Left kidney (tissue), 1 donor: ENCODE data around the gene NEFH. TPM values are rescaled to one million over a fixed set of nuclear protein-coding genes. Genes with fewer than 3 reads are reported as not detected.

Experiments used
- polyA plus RNA-seq: library from polyadenylated mRNA; unstranded; fragments of 120-200 nt; gene quantifications from one replicate; pipeline ENCODE4 v1.2.1, GENCODE V29; 2013; ENCODE audit not compliant: insufficient read length

The NEFH gene
- polyA plus RNA-seq, 1 donor = 9.4 TPM

Other genes with a start within 250 kb of the NEFH start
- 25.4 TPM for gene RHBDD3, start 212.2 kb upstream of the NEFH start, polyA plus RNA-seq
- gene EWSR1, start 211.9 kb upstream of the NEFH start, polyA plus RNA-seq = 404 TPM
- gene GAS2L1, start 173.6 kb upstream of the NEFH start, polyA plus RNA-seq = 5.9 TPM
- 0.40 TPM for gene RASL10A, start 164.5 kb upstream of the NEFH start, polyA plus RNA-seq
- gene AP1B1, start 91.6 kb upstream of the NEFH start, polyA plus RNA-seq = 43.9 TPM
- gene RFPL1, start 41.6 kb upstream of the NEFH start, polyA plus RNA-seq = 0.81 TPM
- gene THOC5, start 73.5 kb downstream of the NEFH start, polyA plus RNA-seq = 42.4 TPM
- 149 TPM for gene NIPSNAP1, start 100.9 kb downstream of the NEFH start, polyA plus RNA-seq
- gene NF2, start 123.4 kb downstream of the NEFH start, polyA plus RNA-seq = 32.3 TPM
- 0.15 TPM for gene CABP7, start 239.8 kb downstream of the NEFH start, polyA plus RNA-seq